Stomach (tissue), 9 donors: ENCODE data around the gene PALM2AKAP2. TPM values are rescaled to one million over a fixed set of nuclear protein-coding genes. Genes with fewer than 3 reads are reported as not detected.
A peak's percentile ranks its signal among the peaks of the same experiment; 100 is the strongest.

Experiments
- DNase-seq, 2 donors: peaks; one replicate each; pipeline versions ENCODE4 v3.0.0 to v3.0.0-alpha.2; 2013 to 2019
- H3K27ac ChIP-seq, 5 donors: fragments of 200-600 bp in 4 of 5; sonication (generic) in 4 of 5; one replicate each; pipeline ENCODE4 v1.5.1; 2013 to 2019; ENCODE audit warnings: mild to moderate bottlenecking in 1 of 5, moderate library complexity in 1 of 5
- H3K27me3 ChIP-seq, 3 donors: fragments of 200-600 bp; sonication (generic); one replicate each; pipeline ENCODE4 v1.5.1; 2017 to 2019; ENCODE audit warnings: mixed run types in 1 of 3
- H3K36me3 ChIP-seq, 4 donors: fragments of 200-600 bp; sonication (generic); 1 replicate in 3 of 4; 2 replicates in 1 of 4; pipeline ENCODE4 v1.5.1; 2016 to 2019
- H3K4me1 ChIP-seq, 4 donors: fragments of 200-600 bp; sonication (generic); one replicate each; pipeline ENCODE4 v1.5.1; 2016 to 2019
- H3K4me3 ChIP-seq, 4 donors: fragments of 200-600 bp; sonication (generic) in 3 of 4; one replicate each; pipeline ENCODE4 v1.5.1; 2016 to 2019; ENCODE audit warnings: mild to moderate bottlenecking in 1 of 4
- H3K9me3 ChIP-seq, 4 donors: fragments of 200-600 bp; sonication (generic); one replicate each; pipeline ENCODE4 v1.5.1; 2016 to 2019
- CTCF ChIP-seq, 7 experiments: fragments of 450-650 bp in 4 of 7; fragments of 200-600 bp in 3 of 7; sonication (generic) in 3 of 7; IDR thresholded peaks; one replicate each; pipeline ENCODE4 v1.5.1; 2016 to 2019; ENCODE audit warnings: antibody characterized with exemption in 7 of 7, control low read depth in 2 of 7, mild to moderate bottlenecking in 1 of 7
- EP300 ChIP-seq: sonication (generic); formaldehyde crosslinking; IDR thresholded peaks from one replicate; pipeline ENCODE4 v1.6.1; 2017; ENCODE audit warnings: antibody characterized with exemption
- POLR2A ChIP-seq, 4 donors: fragments of 450-650 bp; IDR thresholded peaks; one replicate each; pipeline ENCODE4 v1.6.1; 2016; ENCODE audit warnings: antibody characterized with exemption in 4 of 4, control low read depth in 2 of 4, mild to moderate bottlenecking in 1 of 4, moderate library complexity in 1 of 4
- POLR2AphosphoS5 ChIP-seq, 3 donors: sonication (generic); formaldehyde crosslinking; IDR thresholded peaks; one replicate each; pipeline ENCODE4 v1.6.1; 2016; ENCODE audit warnings: antibody characterized with exemption in 3 of 3
- WGBS, 5 donors: extraction: QIAGEN DNeasy Blood & Tissue Kit in 3 of 5; methylation state at CpG; one replicate each; pipeline versions ENCODE4 v1.1.5 to v1.1.7; 2013 to 2018; 5-methylcytosine and 5-hydroxymethylcytosine counted together
- intact Hi-C: fragments of 100-400 bp; cut with DNase I; formaldehyde crosslinking; loops from one replicate; pipeline ENCODE4 v1.15.1; 2023; ENCODE audit warnings: low total_unique reads
- polyA plus RNA-seq, 3 donors: library from polyadenylated mRNA; stranded (reverse); fragments of 200-250 nt; gene quantifications; one replicate each; pipeline ENCODE4 v1.2.3, GENCODE V29; 2013
- total RNA-seq, 5 donors: library from RNA; depleted of rRNA; stranded (reverse); fragments of >200 nt; gene quantifications; one replicate each; pipeline versions ENCODE4 v1.1.0 to v1.2.3, GENCODE V29; 2014 to 2016
- donor health status: healthy with polysubstance abuse.
- donor health status: Bipolar disorder and iron deficiency.
- donor health status: healthy.

Gene PALM2AKAP2
- total and polyA plus RNA-seq, 8 donors, result 0.05 to 6.2 (median 1.3) TPM; not detected in 3

- DNase-seq, result no peak
- H3K4me3 ChIP-seq, result no peak overlapping the region
- no peaks in the 10 kb centered on the region for H3K36me3 ChIP-seq
- no peak for TF ChIP-seq POLR2AphosphoS5 (IDR thresholded peaks at IDR 0.05)
- no peak for TF ChIP-seq EP300
- TF ChIP-seq CTCF (IDR thresholded peaks at IDR 0.05), result no peak
- no peak for TF ChIP-seq POLR2A (IDR thresholded peaks at IDR 0.05)
- WGBS, 5 donors, result 45 to 69% (median 48%) methylated on average over 2 of the region's 2 CpGs
- H3K9me3 ChIP-seq, result no peaks in the 10 kb centered on the region
- H3K27me3 ChIP-seq, result peaks cover 0 to 13% (median 0%) of the 10 kb centered on the region in 3 donors
- peaks cover 0 to 17% (median 10%) of the 10 kb centered on the region in 4 donors for H3K4me1 ChIP-seq
- no peak overlapping the region for H3K27ac ChIP-seq
- intact Hi-C loops, result no loop called here
These were observed 36.3 kb upstream of the PALM2AKAP2 start for GRCh38 chr9:109743696-109744095.

- WGBS, 5 donors, result 15 to 28% (median 18%) methylated on average over 11 of the region's 11 CpGs
- H3K27me3 ChIP-seq, result peaks cover 0 to 13% (median 0%) of the 10 kb centered on the region in 3 donors
- intact Hi-C loops, result no loop called here
- no peaks in the 10 kb centered on the region for H3K9me3 ChIP-seq
- no peak overlapping the region for H3K4me3 ChIP-seq
- H3K27ac ChIP-seq, result peak overlapping the region in 1 of 5 donors; percentile 65
- no peaks in the 10 kb centered on the region for H3K36me3 ChIP-seq
- H3K4me1 ChIP-seq, result peaks cover 0 to 17% (median 10%) of the 10 kb centered on the region in 4 donors
- DNase-seq, result peak in 1 of 2 donors; percentile 74
- TF ChIP-seq EP300 (no peak), POLR2AphosphoS5 (IDR thresholded peaks at IDR 0.05) (peak in 2 of 3 donors; percentile 4 to 68)
These were observed 34.4 kb upstream of the PALM2AKAP2 start for GRCh38 chr9:109745335-109746283.

- Histone ChIP-seq H3K4me1 (peaks cover 0 to 8% (median under 1%) of the 10 kb centered on the region in 4 donors), H3K36me3 (no peaks in the 10 kb centered on the region), H3K4me3 (no peak overlapping the region), H3K27me3 (peaks cover 0 to 15% (median 0%) of the 10 kb centered on the region in 3 donors), H3K9me3 (no peaks in the 10 kb centered on the region), H3K27ac (no peak overlapping the region)
- TF ChIP-seq EP300, result no peak
- TF ChIP-seq CTCF (IDR thresholded peaks at IDR 0.05), result no peak
- TF ChIP-seq POLR2AphosphoS5 (IDR thresholded peaks at IDR 0.05), result no peak
- TF ChIP-seq POLR2A (IDR thresholded peaks at IDR 0.05), result no peak
- peak in 1 of 2 donors; percentile 43 for DNase-seq
- intact Hi-C loops, result no loop called here
- WGBS, 5 donors, result 11 to 29% (median 14%) methylated on average over 7 of the region's 7 CpGs
These were observed 28.7 kb upstream of the PALM2AKAP2 start for GRCh38 chr9:109751253-109751652.

GRCh38 chr9:109753308-109753707, 26.7 kb upstream of the PALM2AKAP2 start:
- intact Hi-C loops, result no loop called here
- Histone ChIP-seq H3K4me1 (peaks cover 0 to 7% (median 0%) of the 10 kb centered on the region in 4 donors), H3K36me3 (no peaks in the 10 kb centered on the region), H3K4me3 (no peak overlapping the region), H3K9me3 (no peaks in the 10 kb centered on the region), H3K27ac (no peak overlapping the region), H3K27me3 (peaks cover 0 to 15% (median 0%) of the 10 kb centered on the region in 3 donors)
- TF ChIP-seq POLR2A (IDR thresholded peaks at IDR 0.05) (no peak), EP300 (no peak), POLR2AphosphoS5 (IDR thresholded peaks at IDR 0.05) (no peak), CTCF (IDR thresholded peaks at IDR 0.05) (no peak)
- WGBS, 5 donors, result 67 to 81% (median 74%) methylated on average over 5 of the region's 5 CpGs
- DNase-seq, result no peak
